Activated T-helper 1 cell treated with anti-CD3 and anti-CD28 coated beads, Interleukin-12 subunit alpha, Interleukin-12 subunit beta, Interleukin-2, Interleukin-4 antibody, amounts not matched to agents 30 ng/mL and 10 ng/mL and 1 ng/mL, durations not matched to agents 14 hours and 24 hours and 36 hours (primary cell): ENCODE results near the gene ETV4. TPM values are rescaled to one million over a fixed set of nuclear protein-coding genes. Genes with fewer than 3 reads are reported as not detected.

ENCODE experiments used
- DNase-seq: peaks from one replicate; pipeline ENCODE4 v3.0.0; 2021; ENCODE audit warnings: low spot score
- H3K27ac Mint-ChIP-seq: one replicate; pipeline ENCODE4 v1.8.0; 2021; ENCODE audit warnings: mild to moderate bottlenecking, mixed read lengths
- H3K27me3 Mint-ChIP-seq: one replicate; pipeline ENCODE4 v1.8.0; 2022; ENCODE audit warnings: mild to moderate bottlenecking, moderate library complexity, mixed read lengths; ENCODE audit not compliant: insufficient read depth
- H3K36me3 Mint-ChIP-seq: one replicate; pipeline ENCODE4 v1.8.0; 2021; ENCODE audit warnings: low read depth, mixed read lengths
- H3K4me1 Mint-ChIP-seq: one replicate; pipeline ENCODE4 v1.8.0; 2021; ENCODE audit warnings: low read depth, mixed read lengths
- H3K4me3 Mint-ChIP-seq: one replicate; pipeline ENCODE4 v1.8.0; 2021; ENCODE audit warnings: mild to moderate bottlenecking, moderate library complexity, mixed read lengths
- H3K9me3 Mint-ChIP-seq: one replicate; pipeline ENCODE4 v1.8.0; 2021; ENCODE audit warnings: mixed read lengths
- intact Hi-C: fragments of 100-400 bp; cut with micrococcal nuclease; formaldehyde crosslinking; loops from one replicate; pipeline ENCODE4 v1.15.1; 2024
- total RNA-seq: library from RNA; stranded (reverse); gene quantifications from 2 replicates; pipeline ENCODE4 v1.2.3, GENCODE V29; 2022

Gene ETV4
- total RNA-seq, 1 donor from 2014 or later = 6.9 TPM

GRCh38 chr17:43547659-43548256 lies 1.6 kb upstream of the ETV4 start:
- DNase-seq = no peak
- Mint-ChIP-seq H3K4me1 (peaks cover 24% of the 10 kb centered on the region), H3K27me3 (peaks cover 44% of the 10 kb centered on the region), H3K9me3 (no peaks in the 10 kb centered on the region), H3K36me3 (peaks cover 3% of the 10 kb centered on the region), H3K27ac (no peak overlapping the region), H3K4me3 (peak overlapping the region; percentile 91)
- intact Hi-C loops = loop anchor here (2.0 kb wide), 2 partner anchors 27 to 159 kb away; no protein-coding TSS in a partner anchor

DNA sequence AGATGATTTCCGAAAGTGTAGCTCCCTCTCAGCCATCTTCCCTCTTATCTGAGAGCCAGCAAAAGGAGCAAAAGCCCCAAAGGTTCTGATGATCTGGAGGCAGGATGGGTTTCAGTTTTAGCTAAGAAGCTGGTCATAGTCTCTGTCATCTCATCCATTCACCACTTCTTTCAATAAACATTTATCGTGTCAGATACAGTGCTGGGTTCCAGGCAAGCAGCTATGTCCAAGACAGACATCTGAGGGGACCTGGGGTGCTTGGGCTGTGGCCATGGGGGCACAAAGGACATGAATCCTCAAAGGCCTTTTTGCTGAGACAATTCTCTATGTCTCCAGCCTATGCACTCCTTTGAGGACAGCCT lies 1.0 kb upstream of the ETV4 start:
- intact Hi-C loops = loop anchor here (2.0 kb wide), 2 partner anchors 26 to 158 kb away; no protein-coding TSS in a partner anchor
- no peak overlapping the region for H3K27ac Mint-ChIP-seq
- peaks cover 3% of the 10 kb centered on the region for H3K36me3 Mint-ChIP-seq
- peaks cover 50% of the 10 kb centered on the region for H3K27me3 Mint-ChIP-seq
- no peak for DNase-seq
- H3K4me3 Mint-ChIP-seq = peak overlapping the region; percentile 91
- H3K9me3 Mint-ChIP-seq = no peaks in the 10 kb centered on the region
- H3K4me1 Mint-ChIP-seq = peaks cover 24% of the 10 kb centered on the region

- Mint-ChIP-seq H3K27me3 (peaks cover 50% of the 10 kb centered on the region), H3K4me1 (peaks cover 24% of the 10 kb centered on the region), H3K9me3 (no peaks in the 10 kb centered on the region), H3K36me3 (peaks cover 3% of the 10 kb centered on the region), H3K4me3 (peak overlapping the region; percentile 74), H3K27ac (no peak overlapping the region)
- intact Hi-C loops = no loop called here
- peak; percentile 15 for DNase-seq
Measured at GRCh38 chr17:43545383-43545632, 832 bp downstream of the ETV4 start.

DNA sequence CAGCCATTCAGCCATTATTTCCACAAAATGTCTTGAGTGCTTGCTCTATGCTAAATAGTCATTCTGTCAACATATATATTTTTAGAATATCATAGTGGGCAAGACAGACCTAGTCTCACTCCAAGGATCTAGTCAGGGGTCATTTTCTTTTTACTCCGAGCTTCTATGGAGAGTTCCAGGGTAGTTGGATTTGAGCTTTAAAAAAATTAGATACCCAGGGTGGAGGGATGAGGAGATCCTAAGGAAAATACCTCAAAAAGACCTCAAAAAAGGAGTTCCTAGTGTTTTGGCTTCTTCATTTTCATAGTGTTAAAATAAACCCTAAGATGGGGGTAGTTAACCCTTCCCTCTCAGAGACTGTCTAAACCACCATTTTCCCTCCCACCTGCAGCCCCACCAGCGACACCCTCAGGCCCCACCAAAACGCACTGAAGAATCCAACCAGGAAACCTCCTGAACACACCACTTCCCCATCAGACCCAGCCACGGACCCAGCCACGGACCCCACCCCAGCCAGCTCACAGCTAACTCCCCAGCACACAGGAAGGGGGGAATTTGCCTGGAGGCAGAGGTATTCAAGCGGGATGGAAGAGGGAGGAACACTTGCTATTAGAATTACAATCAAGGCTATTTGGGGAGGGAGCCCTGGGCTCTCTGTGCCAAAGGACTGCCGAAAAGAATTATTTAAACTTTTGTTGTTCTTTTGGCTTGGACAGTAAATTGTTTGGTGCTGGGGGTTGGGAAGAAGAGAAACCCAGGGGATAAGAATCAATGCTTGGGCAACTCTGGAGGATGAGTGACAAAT lies 2.2 kb downstream of the ETV4 start:
- H3K36me3 Mint-ChIP-seq = peaks cover 3% of the 10 kb centered on the region
- peaks cover 48% of the 10 kb centered on the region for H3K27me3 Mint-ChIP-seq
- no peak for DNase-seq
- no peak overlapping the region for H3K27ac Mint-ChIP-seq
- H3K9me3 Mint-ChIP-seq = no peaks in the 10 kb centered on the region
- intact Hi-C loops = no loop called here
- peaks cover 24% of the 10 kb centered on the region for H3K4me1 Mint-ChIP-seq
- peak overlapping the region; percentile 74 for H3K4me3 Mint-ChIP-seq

- no peak overlapping the region for H3K27ac Mint-ChIP-seq
- peaks cover 48% of the 10 kb centered on the region for H3K27me3 Mint-ChIP-seq
- DNase-seq = no peak
- intact Hi-C loops = no loop called here
- H3K4me3 Mint-ChIP-seq = no peak overlapping the region
- no peaks in the 10 kb centered on the region for H3K9me3 Mint-ChIP-seq
- H3K4me1 Mint-ChIP-seq = peaks cover 24% of the 10 kb centered on the region
- H3K36me3 Mint-ChIP-seq = peaks cover 3% of the 10 kb centered on the region
Measured at GRCh38 chr17:43543300-43543699, 2.8 kb downstream of the ETV4 start.

DNA sequence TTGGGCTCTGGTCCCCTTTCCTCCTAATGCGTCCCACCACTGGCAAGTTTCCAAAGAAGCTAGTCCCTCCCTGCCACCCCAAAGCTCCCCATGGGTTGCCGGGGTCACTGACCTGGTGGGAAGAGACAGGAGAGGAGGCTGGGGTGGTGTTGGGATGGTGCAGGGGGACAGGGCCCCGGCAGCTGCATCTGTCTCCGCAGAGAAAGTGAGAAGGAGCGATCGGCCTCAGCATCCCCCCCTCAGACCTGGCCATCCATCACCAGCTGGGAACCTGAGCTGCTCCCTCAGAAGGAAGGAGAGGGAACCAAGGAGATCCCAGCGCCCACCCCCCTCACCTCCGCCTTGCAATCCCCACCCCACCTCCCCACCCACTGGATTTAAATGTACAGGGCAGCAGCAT lies 3.3 kb downstream of the ETV4 start:
- intact Hi-C loops = no loop called here
- H3K27ac Mint-ChIP-seq = no peak overlapping the region
- peaks cover 22% of the 10 kb centered on the region for H3K4me1 Mint-ChIP-seq
- DNase-seq = no peak
- no peaks in the 10 kb centered on the region for H3K9me3 Mint-ChIP-seq
- H3K27me3 Mint-ChIP-seq = peaks cover 47% of the 10 kb centered on the region
- H3K36me3 Mint-ChIP-seq = peaks cover 2% of the 10 kb centered on the region
- no peak overlapping the region for H3K4me3 Mint-ChIP-seq

GRCh38 chr17:43540821-43541674 lies 5.1 kb downstream of the ETV4 start:
- Mint-ChIP-seq H3K36me3 (peaks cover 2% of the 10 kb centered on the region), H3K27ac (no peak overlapping the region), H3K27me3 (peaks cover 34% of the 10 kb centered on the region), H3K4me3 (no peak overlapping the region), H3K4me1 (peaks cover 14% of the 10 kb centered on the region), H3K9me3 (no peaks in the 10 kb centered on the region)
- DNase-seq = no peak
- intact Hi-C loops = no loop called here

- H3K4me3 Mint-ChIP-seq = no peak overlapping the region
- H3K27ac Mint-ChIP-seq = no peak overlapping the region
- intact Hi-C loops = no loop called here
- peaks cover 10% of the 10 kb centered on the region for H3K4me1 Mint-ChIP-seq
- H3K27me3 Mint-ChIP-seq = peaks cover 2% of the 10 kb centered on the region
- no peaks in the 10 kb centered on the region for H3K9me3 Mint-ChIP-seq
- no peak for DNase-seq
- no peaks in the 10 kb centered on the region for H3K36me3 Mint-ChIP-seq
Measured at GRCh38 chr17:43536236-43536992, 9.7 kb downstream of the ETV4 start.

DNA sequence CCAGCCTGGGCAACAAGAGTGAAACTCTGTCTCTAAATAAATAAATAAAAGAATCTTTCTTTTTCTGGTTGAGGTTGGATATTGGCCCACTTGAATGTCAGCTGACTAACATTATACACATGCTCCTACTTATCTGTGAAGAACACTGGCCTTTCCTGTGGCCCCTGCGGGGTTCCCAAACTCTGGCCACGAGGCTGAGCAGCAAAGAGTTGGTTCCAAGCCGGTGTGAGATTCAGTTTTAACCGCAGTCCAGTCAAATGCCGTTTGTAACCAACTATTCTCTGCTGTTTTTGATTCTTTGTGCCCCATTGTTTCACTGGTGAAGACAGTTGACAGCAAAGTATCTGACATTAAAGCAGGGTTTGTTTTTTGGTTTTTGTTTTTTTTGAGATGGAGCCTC lies 11.2 kb downstream of the ETV4 start:
- no peaks in the 10 kb centered on the region for H3K36me3 Mint-ChIP-seq
- H3K27me3 Mint-ChIP-seq = no peaks in the 10 kb centered on the region

DNA sequence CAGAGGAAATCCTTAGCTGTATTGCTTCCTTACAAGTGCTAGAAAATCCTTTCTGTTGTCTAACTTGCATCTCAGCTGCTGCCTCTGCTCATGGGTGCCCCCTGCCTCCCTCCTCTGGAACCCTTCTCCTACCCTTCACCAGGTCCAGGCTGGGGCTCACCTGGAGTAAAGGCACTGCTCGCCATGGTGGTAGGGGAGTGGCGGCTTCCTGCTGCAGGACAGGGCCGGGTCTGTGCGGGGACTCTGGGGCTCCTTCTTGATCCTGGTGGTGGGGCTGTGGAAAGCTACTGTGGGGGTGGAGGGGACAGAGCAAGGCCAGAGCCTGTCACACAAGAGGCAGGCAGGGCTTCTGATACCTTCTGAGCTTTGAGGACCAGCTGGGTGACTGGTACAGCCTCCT lies 12.4 kb downstream of the ETV4 start:
- no peak for DNase-seq
- H3K4me3 Mint-ChIP-seq = no peak overlapping the region
- peaks cover 10% of the 10 kb centered on the region for H3K4me1 Mint-ChIP-seq
- no peaks in the 10 kb centered on the region for H3K36me3 Mint-ChIP-seq
- intact Hi-C loops = no loop called here
- no peaks in the 10 kb centered on the region for H3K27me3 Mint-ChIP-seq
- no peak overlapping the region for H3K27ac Mint-ChIP-seq
- no peaks in the 10 kb centered on the region for H3K9me3 Mint-ChIP-seq

More for the DNA sequence above, 11.2 kb downstream of the ETV4 start:
- intact Hi-C loops = no loop called here
- H3K4me1 Mint-ChIP-seq = peaks cover 10% of the 10 kb centered on the region
- H3K9me3 Mint-ChIP-seq = no peaks in the 10 kb centered on the region
- H3K27ac Mint-ChIP-seq = no peak overlapping the region
- no peak overlapping the region for H3K4me3 Mint-ChIP-seq
- no peak for DNase-seq

- no peaks in the 10 kb centered on the region for H3K27me3 Mint-ChIP-seq
- intact Hi-C loops = no loop called here
- no peak overlapping the region for H3K4me3 Mint-ChIP-seq
- peaks cover 10% of the 10 kb centered on the region for H3K4me1 Mint-ChIP-seq
- no peaks in the 10 kb centered on the region for H3K36me3 Mint-ChIP-seq
- no peaks in the 10 kb centered on the region for H3K9me3 Mint-ChIP-seq
- DNase-seq = no peak
- H3K27ac Mint-ChIP-seq = no peak overlapping the region
Measured at GRCh38 chr17:43532581-43532980, 13.6 kb downstream of the ETV4 start.

- intact Hi-C loops = no loop called here
- Mint-ChIP-seq H3K27ac (no peak overlapping the region), H3K27me3 (no peaks in the 10 kb centered on the region), H3K9me3 (no peaks in the 10 kb centered on the region), H3K4me3 (no peak overlapping the region), H3K4me1 (peaks cover 10% of the 10 kb centered on the region), H3K36me3 (no peaks in the 10 kb centered on the region)
- no peak for DNase-seq
Measured at GRCh38 chr17:43531955-43532354, 14.2 kb downstream of the ETV4 start.

DNA sequence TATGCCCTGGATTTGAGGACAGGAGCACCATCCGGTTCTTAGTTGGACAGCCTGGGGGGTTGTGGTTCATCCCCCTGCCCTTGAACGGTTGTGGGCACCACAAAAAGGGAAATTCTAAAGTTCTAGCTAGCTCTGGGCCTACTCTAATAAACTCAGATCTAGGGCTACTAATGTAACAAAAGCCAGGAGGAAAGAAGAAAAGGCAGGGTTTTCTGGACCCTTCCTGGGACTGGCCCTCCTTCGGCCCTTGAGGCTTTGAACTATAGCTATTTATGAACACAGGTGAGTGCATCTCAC lies 15.1 kb downstream of the ETV4 start:
- intact Hi-C loops = no loop called here
- Mint-ChIP-seq H3K4me1 (peaks cover 3% of the 10 kb centered on the region), H3K27ac (no peak overlapping the region), H3K27me3 (no peaks in the 10 kb centered on the region), H3K36me3 (no peaks in the 10 kb centered on the region), H3K9me3 (no peaks in the 10 kb centered on the region), H3K4me3 (no peak overlapping the region)
- no peak for DNase-seq
